BJ (cell line): ENCODE results near the gene PHKA2. TPM values are rescaled to one million over a fixed set of nuclear protein-coding genes. Genes with fewer than 3 reads are reported as not detected.

ENCODE experiments used
- CTCF ChIA-PET: fragments of 350-600 bp; formaldehyde crosslinking; extraction: SDS; loops from one replicate; lab custom pipeline; 2021; ENCODE audit warnings: antibody characterized with exemption, inconsistent platforms; lab: Yijun Ruan, JAX
- POLR2A ChIA-PET: fragments of 300-600 bp; sonication (Branson Sonifier 250); formaldehyde crosslinking; extraction: SDS; loops from one replicate; lab custom pipeline; 2021; ENCODE audit warnings: antibody characterized with exemption; lab: Charles Lee
- DNase-seq: peaks from one replicate; pipeline ENCODE4 v3.0.0-alpha.2; 2011; ENCODE audit warnings: low read depth
- H3K27me3 ChIP-seq: 2 replicates; pipeline ENCODE4 v1.6.0; 2011; ENCODE audit warnings: low read length; ENCODE audit not compliant: control insufficient read depth, insufficient read depth
- H3K36me3 ChIP-seq: 2 replicates; pipeline ENCODE4 v1.5.1; 2011; ENCODE audit warnings: low read length; ENCODE audit not compliant: control insufficient read depth, insufficient read depth
- H3K4me3 ChIP-seq: 2 replicates; pipeline ENCODE4 v1.5.1; 2011; ENCODE audit warnings: low read depth, mild to moderate bottlenecking, control low read depth, low read length
- CTCF ChIP-seq: IDR thresholded peaks from 2 replicates; pipeline ENCODE4 v1.5.1; 2011; ENCODE audit warnings: low read depth, mild to moderate bottlenecking, control low read depth, inconsistent platforms, low read length, moderate library complexity; ENCODE audit not compliant: insufficient read depth
- polyA plus RNA-seq: library from polyadenylated mRNA; depleted of rRNA; stranded (reverse); fragments of >200 nt; gene quantifications from 2 replicates; pipeline ENCODE4 v1.2.3, GENCODE V29; 2011

The PHKA2 gene
- polyA plus RNA-seq, 1 experiment = 23.1 TPM

DNA sequence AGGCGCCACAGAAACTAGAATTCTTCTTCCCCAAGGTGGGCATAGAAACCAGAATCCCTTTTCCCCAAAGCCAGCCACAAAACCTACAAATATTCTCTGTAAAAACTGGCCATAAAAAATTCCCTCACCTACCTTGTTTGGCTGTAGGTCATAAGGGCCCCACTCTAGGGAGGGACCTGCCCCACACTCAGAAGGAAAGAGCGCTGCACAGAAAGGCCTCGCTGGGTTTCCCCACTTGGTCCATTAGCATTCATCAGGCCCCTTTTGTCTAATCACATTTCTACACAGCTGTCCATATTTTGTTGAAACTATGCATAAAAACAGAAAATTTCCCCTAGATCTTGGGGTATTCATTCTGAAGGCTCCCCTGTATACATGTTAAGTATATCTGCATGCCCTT, 54.1 kb downstream of the PHKA2 start:
- ChIA-PET POLR2A (no interaction called here), CTCF (no interaction called here)
- Histone ChIP-seq H3K4me3 (no peak overlapping the region), H3K27me3 (no peaks in the 10 kb centered on the region), H3K36me3 (peaks cover 7% of the 10 kb centered on the region)
- TF ChIP-seq CTCF = no peak
- DNase-seq = no peak

DNA sequence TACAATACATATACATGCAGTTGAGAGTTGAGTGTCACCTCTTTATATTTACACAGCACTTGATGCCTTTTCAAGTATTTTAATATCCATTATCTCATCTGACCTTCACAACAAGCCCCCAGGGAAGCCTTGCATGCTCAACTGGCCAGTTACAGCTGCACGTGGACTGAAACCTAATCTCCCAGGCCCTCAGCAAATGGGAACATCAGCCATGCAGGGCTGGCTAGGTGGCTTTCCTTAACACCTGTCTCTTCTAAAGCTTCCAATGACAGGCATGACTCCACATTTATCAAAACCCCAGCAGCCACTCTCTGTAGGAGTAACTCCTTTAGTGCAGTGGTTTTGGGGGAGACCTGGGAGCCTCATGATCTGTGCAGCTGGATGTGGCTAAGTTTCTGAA, 56.4 kb downstream of the PHKA2 start:
- no peak overlapping the region for H3K4me3 ChIP-seq
- ChIA-PET CTCF (interaction anchor here (1.8 kb wide), 1 partner anchor 406 kb away, joined by 4 read pairs; no protein-coding TSS in a partner anchor), POLR2A (no interaction called here)
- TF ChIP-seq CTCF = no peak
- no peak for DNase-seq
- H3K27me3 ChIP-seq = no peaks in the 10 kb centered on the region
- peaks cover 4% of the 10 kb centered on the region for H3K36me3 ChIP-seq

GRCh38 chrX:18924507-18925088, 59.3 kb downstream of the PHKA2 start:
- H3K4me3 ChIP-seq = no peak overlapping the region
- CTCF ChIA-PET = no interaction called here
- POLR2A ChIA-PET = no interaction called here
- DNase-seq = no peak
- TF ChIP-seq CTCF = no peak
- no peaks in the 10 kb centered on the region for H3K27me3 ChIP-seq
- peaks cover 1% of the 10 kb centered on the region; the same call in 1 of the 2 replicates for H3K36me3 ChIP-seq

GRCh38 chrX:18920566-18920965, 63.3 kb downstream of the PHKA2 start:
- no peak overlapping the region for H3K4me3 ChIP-seq
- DNase-seq = no peak
- H3K27me3 ChIP-seq = no peaks in the 10 kb centered on the region
- TF ChIP-seq CTCF = no peak
- H3K36me3 ChIP-seq = 0 out of 2 replicates have a peak, but pooled peaks cover 1% of the 10 kb centered on the region
- POLR2A ChIA-PET = no interaction called here
- CTCF ChIA-PET = no interaction called here

- no peak for TF ChIP-seq CTCF
- Histone ChIP-seq H3K27me3 (no peaks in the 10 kb centered on the region), H3K36me3 (0 out of 2 replicates have a peak, but pooled peaks cover 1% of the 10 kb centered on the region), H3K4me3 (no peak overlapping the region)
- POLR2A ChIA-PET = no interaction called here
- no peak for DNase-seq
- CTCF ChIA-PET = no interaction called here
Observed at GRCh38 chrX:18920079-18920478, 63.8 kb downstream of the PHKA2 start.
